Neural cell (in vitro differentiated cells): ENCODE measurements around the gene COL4A2. TPM values are rescaled to one million over a fixed set of nuclear protein-coding genes. Genes with fewer than 3 reads are reported as not detected.

ENCODE experiments used
- H2AFZ ChIP-seq: fragments of 200-600, 300-800 bp; sonication (generic), shearing (Covaris generic); 2 replicates; pipeline ENCODE4 v1.6.0; 2014; ENCODE audit warnings: low read depth, mild to moderate bottlenecking, antibody characterized with exemption, low read length, moderate library complexity
- H3F3A ChIP-seq: fragments of 200-600 bp; shearing (Covaris generic); 2 replicates; pipeline ENCODE4 v1.6.1; 2016; ENCODE audit warnings: mild to moderate bottlenecking, moderate library complexity, mixed read lengths, antibody characterized with exemption, low read length; ENCODE audit not compliant: insufficient read depth, poor library complexity, severe bottlenecking
- H3K27ac ChIP-seq: fragments of 200-600, 300-800 bp; sonication (generic), shearing (Covaris generic); 2 replicates; pipeline ENCODE4 v1.5.1; 2014; ENCODE audit warnings: mild to moderate bottlenecking, low read length, moderate library complexity
- H3K27me3 ChIP-seq: fragments of 300-800, 200-600 bp; sonication (generic), shearing (Covaris generic); 2 replicates; pipeline ENCODE4 v1.6.0; 2014; ENCODE audit warnings: mild to moderate bottlenecking, low read depth, low read length, moderate library complexity; ENCODE audit not compliant: insufficient read depth
- H3K36me3 ChIP-seq: fragments of 300-800, 200-600 bp; sonication (generic), shearing (Covaris generic); 2 replicates; pipeline ENCODE4 v1.5.1; 2014; ENCODE audit warnings: mild to moderate bottlenecking, antibody characterized with exemption, low read length, moderate library complexity; ENCODE audit not compliant: insufficient read depth
- H3K4me2 ChIP-seq: fragments of 300-800, 200-600 bp; sonication (generic), shearing (Covaris generic); 2 replicates; pipeline ENCODE4 v1.6.0; 2014; ENCODE audit warnings: mild to moderate bottlenecking, low read length
- H3K4me3 ChIP-seq: fragments of 300-800, 200-600 bp; sonication (generic), shearing (Covaris generic); 2 replicates; pipeline ENCODE4 v1.5.1; 2014; ENCODE audit warnings: mild to moderate bottlenecking, low read length, moderate library complexity
- H3K79me2 ChIP-seq: fragments of 200-600 bp; shearing (Covaris generic); replicated peaks from 2 replicates; pipeline ENCODE4 v1.6.0; 2014; ENCODE audit warnings: mild to moderate bottlenecking, low read length, moderate library complexity; ENCODE audit not compliant: insufficient read depth
- H3K9ac ChIP-seq: fragments of 300-800, 200-600 bp; sonication (generic), shearing (Covaris generic); 2 replicates; pipeline ENCODE4 v1.6.1; 2016; ENCODE audit warnings: mild to moderate bottlenecking, low read length, mixed read lengths
- H3K9me2 ChIP-seq: fragments of 200-600 bp; shearing (Covaris generic); 2 replicates; pipeline ENCODE4 v1.6.1; 2016; ENCODE audit warnings: mild to moderate bottlenecking, low read length, mixed read lengths; ENCODE audit not compliant: insufficient read depth
- H3K9me3 ChIP-seq: fragments of 200-600, 300-800 bp; sonication (generic), shearing (Covaris generic); 2 replicates; pipeline ENCODE4 v1.6.1; 2016; ENCODE audit warnings: mild to moderate bottlenecking, mixed run types, low read length, moderate library complexity, mixed read lengths
- H4K20me1 ChIP-seq: fragments of 200-600 bp; shearing (Covaris generic); 2 replicates; pipeline ENCODE4 v1.6.1; 2016; ENCODE audit warnings: mild to moderate bottlenecking, mixed run types; ENCODE audit not compliant: insufficient read depth
- CTCF ChIP-seq: fragments of 450-650 bp; IDR thresholded peaks from 2 replicates; pipeline ENCODE4 v1.5.1; 2014; ENCODE audit warnings: antibody characterized with exemption, mild to moderate bottlenecking, moderate library complexity; ENCODE audit not compliant: poor library complexity, severe bottlenecking
- EZH2 ChIP-seq: fragments of 200-600, 300-800 bp; shearing (Covaris generic), sonication (generic); IDR thresholded peaks from 2 replicates; pipeline ENCODE4 v1.6.1; 2014; ENCODE audit warnings: antibody characterized with exemption, low read length, borderline replicate concordance, mild to moderate bottlenecking; ENCODE audit not compliant: insufficient read depth, poor library complexity, severe bottlenecking
- MXI1 ChIP-seq: fragments of 450-650 bp; conservative IDR thresholded peaks from 2 replicates; pipeline ENCODE4 v1.6.1; 2014; ENCODE audit warnings: antibody characterized with exemption, mild to moderate bottlenecking; ENCODE audit not compliant: poor library complexity, severe bottlenecking
- POLR2AphosphoS5 ChIP-seq: IDR thresholded peaks from 2 replicates; pipeline ENCODE4 v1.6.1; 2012
- RAD21 ChIP-seq: fragments of 450-650 bp; conservative IDR thresholded peaks from 2 replicates; pipeline ENCODE4 v1.6.1; 2014; ENCODE audit warnings: antibody characterized with exemption, mild to moderate bottlenecking, moderate library complexity
- SMC3 ChIP-seq: fragments of 450-650 bp; conservative IDR thresholded peaks from 2 replicates; pipeline ENCODE4 v1.6.1; 2014; ENCODE audit warnings: antibody characterized with exemption, mild to moderate bottlenecking, moderate library complexity; ENCODE audit not compliant: poor library complexity
- polyA plus RNA-seq: library from polyadenylated mRNA; depleted of rRNA; stranded (reverse); fragments of >200 nt; gene quantifications from 2 replicates; pipeline ENCODE4 v1.2.3, GENCODE V29; 2014
- TF ChIP-seq, protein P1 (sequence below): IDR thresholded peaks from 2 replicates; pipeline ENCODE4 v1.6.1; 2012; ENCODE audit warnings: borderline replicate concordance

Gene COL4A2
- polyA plus RNA-seq, 1 donor from 2014 or later, result 30.8 TPM

- no peaks in the 10 kb centered on the region for H3F3A ChIP-seq
- H3K27ac ChIP-seq, result no peak overlapping the region
- no peaks in the 10 kb centered on the region for H3K9me2 ChIP-seq
- H3K9ac ChIP-seq, result no peak overlapping the region
- no peaks in the 10 kb centered on the region for H3K9me3 ChIP-seq
- no peaks in the 10 kb centered on the region for H3K36me3 ChIP-seq
- no peak overlapping the region for H3K4me2 ChIP-seq
- H4K20me1 ChIP-seq, result no peaks in the 10 kb centered on the region
- TF ChIP-seq, protein P1, sequence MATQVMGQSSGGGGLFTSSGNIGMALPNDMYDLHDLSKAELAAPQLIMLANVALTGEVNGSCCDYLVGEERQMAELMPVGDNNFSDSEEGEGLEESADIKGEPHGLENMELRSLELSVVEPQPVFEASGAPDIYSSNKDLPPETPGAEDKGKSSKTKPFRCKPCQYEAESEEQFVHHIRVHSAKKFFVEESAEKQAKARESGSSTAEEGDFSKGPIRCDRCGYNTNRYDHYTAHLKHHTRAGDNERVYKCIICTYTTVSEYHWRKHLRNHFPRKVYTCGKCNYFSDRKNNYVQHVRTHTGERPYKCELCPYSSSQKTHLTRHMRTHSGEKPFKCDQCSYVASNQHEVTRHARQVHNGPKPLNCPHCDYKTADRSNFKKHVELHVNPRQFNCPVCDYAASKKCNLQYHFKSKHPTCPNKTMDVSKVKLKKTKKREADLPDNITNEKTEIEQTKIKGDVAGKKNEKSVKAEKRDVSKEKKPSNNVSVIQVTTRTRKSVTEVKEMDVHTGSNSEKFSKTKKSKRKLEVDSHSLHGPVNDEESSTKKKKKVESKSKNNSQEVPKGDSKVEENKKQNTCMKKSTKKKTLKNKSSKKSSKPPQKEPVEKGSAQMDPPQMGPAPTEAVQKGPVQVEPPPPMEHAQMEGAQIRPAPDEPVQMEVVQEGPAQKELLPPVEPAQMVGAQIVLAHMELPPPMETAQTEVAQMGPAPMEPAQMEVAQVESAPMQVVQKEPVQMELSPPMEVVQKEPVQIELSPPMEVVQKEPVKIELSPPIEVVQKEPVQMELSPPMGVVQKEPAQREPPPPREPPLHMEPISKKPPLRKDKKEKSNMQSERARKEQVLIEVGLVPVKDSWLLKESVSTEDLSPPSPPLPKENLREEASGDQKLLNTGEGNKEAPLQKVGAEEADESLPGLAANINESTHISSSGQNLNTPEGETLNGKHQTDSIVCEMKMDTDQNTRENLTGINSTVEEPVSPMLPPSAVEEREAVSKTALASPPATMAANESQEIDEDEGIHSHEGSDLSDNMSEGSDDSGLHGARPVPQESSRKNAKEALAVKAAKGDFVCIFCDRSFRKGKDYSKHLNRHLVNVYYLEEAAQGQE, result no peak
- TF ChIP-seq SMC3 (no peak), POLR2AphosphoS5 (no peak)
- no peaks in the 10 kb centered on the region for H3K27me3 ChIP-seq
- no peaks in the 10 kb centered on the region for H3K79me2 ChIP-seq
- H3K4me3 ChIP-seq, result no peak overlapping the region
- H2AFZ ChIP-seq, result no peak overlapping the region
These were observed 90.5 kb downstream of the COL4A2 start for GRCh38 chr13:110397436-110398115.

DNA sequence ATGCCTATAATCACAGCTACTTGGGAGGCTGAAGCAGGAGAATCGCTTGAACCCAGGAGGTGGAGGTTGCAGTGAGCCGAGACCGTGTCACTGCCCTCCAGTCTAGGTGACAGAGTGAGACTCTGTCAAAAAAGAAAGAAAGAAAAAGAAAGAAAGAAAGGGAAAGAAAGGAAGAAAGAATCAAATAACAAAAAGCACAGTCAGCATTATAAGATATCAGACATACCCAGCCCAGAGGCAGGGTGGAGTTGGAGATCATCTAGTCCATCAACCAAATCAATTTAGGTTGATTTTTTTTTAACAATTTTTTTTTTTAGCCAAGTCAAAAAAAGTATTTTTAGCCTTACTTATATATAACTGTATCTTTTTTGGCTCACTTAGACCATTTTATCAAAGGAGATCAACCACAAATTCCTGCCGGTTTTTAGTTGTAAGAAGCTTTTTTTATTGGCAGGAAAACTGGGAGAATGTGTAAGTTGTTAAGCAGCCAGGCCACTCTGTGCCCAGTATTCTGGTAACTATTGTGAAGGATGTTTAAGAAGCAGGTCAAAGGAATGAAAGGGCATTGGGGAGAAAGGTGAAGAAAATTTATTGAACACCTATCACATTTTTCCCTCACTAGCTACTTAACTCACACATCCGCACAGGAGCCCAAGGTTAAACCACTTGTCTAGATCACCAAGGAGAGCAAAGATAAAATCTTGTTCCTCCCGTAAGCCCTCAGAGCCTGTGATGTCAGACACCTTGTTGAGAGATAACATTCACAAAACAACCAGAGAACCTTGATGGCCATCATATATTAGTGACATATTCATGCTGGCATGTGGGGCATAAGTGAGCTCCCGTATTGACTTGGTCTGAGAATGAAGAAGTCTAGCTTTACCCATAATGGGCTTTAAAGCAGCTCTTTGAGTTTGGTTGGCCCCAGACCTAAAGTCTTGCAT, 91.8 kb downstream of the COL4A2 start:
- Histone ChIP-seq H4K20me1 (no peaks in the 10 kb centered on the region), H3F3A (no peaks in the 10 kb centered on the region), H3K27ac (no peak overlapping the region), H3K4me2 (no peak overlapping the region), H3K36me3 (no peaks in the 10 kb centered on the region), H3K27me3 (no peaks in the 10 kb centered on the region), H3K9ac (no peak overlapping the region), H3K79me2 (no peaks in the 10 kb centered on the region), H2AFZ (no peak overlapping the region), H3K4me3 (no peak overlapping the region), H3K9me3 (no peaks in the 10 kb centered on the region), H3K9me2 (no peaks in the 10 kb centered on the region)
- TF ChIP-seq EZH2, result no peak
- no peak for TF ChIP-seq MXI1
- TF ChIP-seq, protein P1, result no peak
- no peak for TF ChIP-seq RAD21
- no peak for TF ChIP-seq CTCF
